NCI-H2196 (cell line): Measurements from ENCODE around the gene GUCY2D.
"Not testable (repeated sequence)": the region's sequence is repeated elsewhere in the genome, so short reads cannot be mapped to it uniquely, and the experiment has no call there.

Experiments used
- DNase-seq: peaks from one replicate; lab custom pipeline; 2025; ENCODE audit not compliant: unreplicated experiment; lab: John Stamatoyannopoulos, UW

The GUCY2D gene

DNA sequence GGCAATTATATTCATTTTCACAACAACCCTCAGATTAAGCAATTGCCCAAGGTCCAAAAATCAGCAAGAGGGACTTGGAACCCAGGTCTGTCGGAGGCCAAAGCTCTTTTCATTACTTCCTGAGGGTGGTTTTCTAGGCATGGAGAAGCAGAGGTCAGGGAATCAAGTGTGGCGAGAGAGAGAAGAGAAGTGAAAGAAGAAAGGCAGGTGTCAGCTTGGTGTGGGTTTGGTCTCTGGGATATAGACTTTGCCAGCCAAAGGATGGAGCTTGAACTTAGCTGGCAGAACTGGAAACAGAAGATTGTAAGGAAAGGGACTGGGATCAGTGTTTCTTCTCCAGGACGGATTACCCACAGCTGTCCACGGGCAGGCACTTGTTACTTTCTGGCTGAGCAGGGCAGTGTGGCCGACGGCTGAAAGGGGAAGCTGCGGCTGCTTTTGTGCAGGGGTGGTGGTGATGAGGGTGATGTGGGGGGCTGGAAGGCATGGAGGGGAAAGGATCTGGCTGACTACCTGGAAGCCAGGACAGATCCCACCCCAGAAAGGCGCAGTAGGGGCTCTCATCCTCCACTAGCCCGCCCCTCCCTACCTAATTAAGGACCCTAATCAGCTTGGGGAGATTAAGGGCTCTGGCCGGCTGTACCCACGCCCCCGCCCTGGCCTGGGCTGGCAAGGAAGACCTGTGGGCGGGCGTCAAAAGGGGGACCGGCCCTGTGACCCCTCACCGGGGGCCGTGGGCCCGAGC is at the start of gene GUCY2D:
TSS of gene GUCY2D (plus strand) at position 640 of the 745 bp plus-strand sequence. CDS start 433 bp downstream, outside the sequence.
- no peak for DNase-seq

DNA sequence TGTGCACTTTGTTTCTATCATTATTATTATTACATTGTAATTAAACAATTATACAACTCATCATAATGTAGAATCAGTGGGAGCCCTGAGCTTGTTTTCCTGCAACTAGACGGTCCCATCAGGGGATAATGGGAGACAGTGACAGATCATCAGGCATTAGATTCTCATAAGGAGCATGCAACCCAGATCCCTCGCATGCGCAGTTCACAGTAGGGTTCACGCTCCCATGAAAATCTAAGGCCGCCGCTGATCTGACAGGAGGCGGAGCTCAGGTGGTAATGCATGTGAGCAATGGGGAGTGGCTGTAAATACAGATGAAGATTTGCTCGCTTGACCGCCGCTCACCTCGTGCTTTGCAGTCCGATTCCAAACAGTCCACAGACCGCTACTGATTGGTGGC is 49.1 kb upstream of the GUCY2D start:
- not testable (repeated sequence) for DNase-seq

DNA sequence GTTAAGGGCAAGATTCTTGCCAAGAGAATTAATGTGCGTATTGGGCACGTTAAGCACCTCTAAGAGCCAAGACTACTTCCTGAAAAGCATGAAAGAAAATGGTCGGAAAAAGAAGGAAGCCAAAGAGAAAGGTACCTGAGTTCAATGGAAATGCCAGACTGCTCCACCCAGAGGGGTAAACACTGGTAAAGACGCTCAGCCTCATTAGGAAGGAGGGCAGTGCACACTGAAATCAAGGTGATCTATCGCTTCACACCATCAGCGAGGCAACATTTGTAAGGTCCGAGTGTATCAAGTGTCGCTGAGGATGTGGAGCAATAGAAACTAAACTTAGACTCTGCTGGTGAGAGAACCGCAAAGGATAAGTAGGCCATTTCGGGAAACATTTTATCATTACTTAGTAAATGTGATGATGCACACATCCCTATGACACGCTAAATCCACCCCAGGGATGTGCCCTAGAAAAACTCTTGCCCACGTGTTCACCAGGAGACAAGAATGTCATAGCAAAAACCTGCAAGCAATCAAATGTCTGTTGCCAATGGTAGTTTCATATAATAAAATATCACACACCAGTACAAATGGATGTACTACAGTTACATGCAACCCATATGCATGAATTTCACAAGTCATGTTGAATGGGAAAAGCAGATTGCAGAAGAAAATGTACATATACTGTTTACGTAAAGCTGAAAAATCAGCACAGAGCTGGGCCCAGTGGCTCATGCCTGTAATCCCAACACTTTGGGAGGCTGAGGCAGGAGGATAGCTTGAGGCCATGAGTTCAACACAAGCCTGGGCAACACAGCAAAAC is 46.8 kb upstream of the GUCY2D start:
- DNase-seq = no peak

DNA sequence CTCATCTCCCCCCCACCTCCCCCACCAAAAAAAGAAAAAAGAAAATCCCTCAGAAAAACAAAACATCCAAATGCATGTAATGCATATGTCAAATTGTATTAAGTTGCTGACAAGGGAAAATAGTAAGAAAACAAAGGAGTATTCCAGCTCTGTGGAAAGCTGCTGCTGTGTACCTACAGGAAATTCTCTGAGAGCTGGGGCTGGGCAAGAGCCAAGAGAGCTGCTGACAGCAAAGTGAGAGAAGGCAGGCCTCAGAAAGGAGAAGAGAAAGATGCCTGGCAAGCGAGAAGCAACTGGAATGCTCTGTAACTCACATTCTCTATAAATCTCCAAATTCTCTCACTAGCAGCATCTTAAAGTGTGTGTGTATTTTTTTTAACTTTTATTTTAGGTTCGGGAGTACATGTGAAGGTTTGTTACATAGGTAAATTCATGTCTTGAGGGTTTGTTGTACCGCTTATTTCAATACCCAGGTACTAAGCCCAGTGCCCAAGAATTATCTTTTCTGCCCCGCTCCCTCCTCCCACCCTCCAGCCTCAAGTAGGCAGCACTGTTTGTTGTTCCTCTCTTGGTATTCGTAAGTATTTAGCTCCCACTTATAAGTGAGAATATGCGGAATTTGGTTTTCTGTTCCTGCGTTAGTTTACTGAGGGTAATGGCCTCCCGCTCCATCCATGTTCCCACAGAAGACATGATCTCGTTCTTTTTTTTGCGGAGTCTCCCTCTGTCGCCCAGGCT is 46.0 kb upstream of the GUCY2D start:
- DNase-seq = no peak

DNA sequence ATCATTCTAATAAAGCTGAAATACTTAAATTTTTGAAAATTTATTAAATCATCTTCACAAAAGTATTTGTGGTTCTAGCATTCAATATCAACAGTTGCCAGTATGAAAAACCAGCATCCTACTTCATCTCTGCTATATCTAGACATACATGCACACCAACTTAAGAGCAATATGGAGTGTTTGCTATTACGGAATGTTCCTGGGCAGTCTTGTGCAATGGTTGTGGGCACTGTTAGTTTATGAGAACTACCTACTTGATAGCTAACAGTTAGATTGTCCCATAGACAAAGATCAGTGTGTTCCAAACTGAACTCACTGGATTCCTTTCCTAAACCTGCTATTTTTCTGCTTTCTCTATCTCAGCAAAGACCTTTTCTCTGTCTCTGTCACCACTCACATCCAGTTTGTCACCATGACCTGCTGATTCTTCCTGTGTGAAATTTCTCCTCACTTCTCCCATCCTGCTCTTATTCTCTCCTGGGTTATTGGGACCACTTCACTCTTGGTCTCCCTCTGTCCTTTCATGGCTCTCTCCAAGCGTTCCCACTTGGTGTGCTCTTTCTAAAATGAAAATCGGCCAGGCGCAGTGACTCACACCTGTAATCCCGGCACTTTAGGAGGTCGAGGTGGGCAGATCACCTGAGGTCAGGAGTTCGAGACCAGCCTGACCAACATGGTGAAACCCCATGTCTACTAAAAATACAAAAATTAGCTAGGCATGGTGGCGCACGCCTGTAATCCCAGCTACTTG is 42.7 kb upstream of the GUCY2D start:
- no peak for DNase-seq

DNA sequence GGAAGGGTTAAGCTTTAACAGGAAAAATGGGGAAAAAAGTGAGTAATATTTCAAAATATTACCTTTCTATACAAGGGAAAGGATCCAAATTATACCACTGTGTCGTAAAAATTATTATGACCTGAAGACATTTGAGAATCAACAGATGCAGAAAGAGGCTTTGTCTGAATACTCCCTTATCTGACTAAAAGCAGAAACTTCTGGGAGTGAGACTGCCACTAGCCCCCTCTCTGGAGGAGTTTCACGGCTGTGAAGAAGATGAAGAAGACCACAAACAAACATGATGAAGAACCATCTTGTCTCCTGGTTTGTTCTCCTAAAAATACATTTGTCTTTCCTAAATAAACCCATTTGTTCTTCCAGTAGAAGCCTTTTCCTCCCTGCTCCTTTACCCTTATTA is 41.0 kb upstream of the GUCY2D start:
- DNase-seq = no peak

DNA sequence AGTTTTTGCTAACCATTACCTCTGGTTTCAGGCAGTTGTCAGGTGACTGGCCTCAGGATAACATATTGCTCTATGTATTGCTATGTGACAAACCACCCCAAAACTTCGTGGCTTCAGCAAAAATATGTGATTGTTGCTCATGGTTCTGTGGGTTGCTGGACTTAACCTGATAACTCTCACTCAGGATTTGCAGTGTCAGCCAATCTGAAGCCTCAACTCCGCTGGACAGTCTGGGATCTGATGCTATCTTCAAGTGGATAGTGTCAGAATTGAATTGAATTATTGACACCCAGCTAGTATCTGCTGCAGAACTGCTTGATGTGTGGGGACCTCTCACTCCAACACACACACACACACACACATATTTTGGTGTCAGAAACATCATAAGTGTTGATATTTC is 34.7 kb upstream of the GUCY2D start:
- no peak for DNase-seq

DNA sequence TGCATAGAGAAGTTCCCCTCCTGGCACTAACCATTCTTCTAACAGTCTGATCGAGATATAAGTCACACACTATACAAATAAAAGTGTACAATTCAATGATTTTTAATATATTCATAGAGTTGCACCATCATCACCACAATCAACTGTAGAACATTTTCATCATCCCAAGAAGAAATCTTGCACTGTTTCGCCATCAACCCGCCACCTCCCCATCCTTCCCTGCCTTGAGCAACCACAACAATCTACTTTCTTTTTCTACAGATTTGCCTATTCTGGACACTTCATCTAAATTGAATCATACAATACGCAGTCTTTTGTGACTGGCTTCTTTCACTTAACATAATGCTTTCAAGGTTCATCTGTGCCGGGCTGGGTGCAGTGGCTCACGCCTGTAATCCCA is 33.0 kb upstream of the GUCY2D start:
- DNase-seq = no peak

DNA sequence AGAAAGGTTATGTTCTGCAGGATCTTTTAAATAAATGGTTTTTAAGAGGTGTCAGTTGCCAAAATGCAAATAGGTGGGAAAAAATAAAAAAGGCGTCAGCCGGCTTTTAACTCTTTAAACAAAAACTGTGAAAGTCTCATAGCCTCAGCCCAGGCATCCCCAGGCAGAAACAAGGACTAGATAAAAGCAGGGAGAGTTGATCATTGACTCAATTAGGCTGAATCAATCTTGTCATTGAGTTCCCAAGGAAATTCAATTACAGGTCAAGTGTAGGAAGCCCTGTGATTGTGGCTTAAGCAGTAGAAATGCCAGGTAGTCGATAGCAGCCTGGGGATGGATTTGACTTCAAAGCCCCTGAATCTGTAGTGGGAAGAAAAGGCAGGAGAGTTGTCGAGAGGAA is 30.8 kb upstream of the GUCY2D start:
- no peak for DNase-seq

DNA sequence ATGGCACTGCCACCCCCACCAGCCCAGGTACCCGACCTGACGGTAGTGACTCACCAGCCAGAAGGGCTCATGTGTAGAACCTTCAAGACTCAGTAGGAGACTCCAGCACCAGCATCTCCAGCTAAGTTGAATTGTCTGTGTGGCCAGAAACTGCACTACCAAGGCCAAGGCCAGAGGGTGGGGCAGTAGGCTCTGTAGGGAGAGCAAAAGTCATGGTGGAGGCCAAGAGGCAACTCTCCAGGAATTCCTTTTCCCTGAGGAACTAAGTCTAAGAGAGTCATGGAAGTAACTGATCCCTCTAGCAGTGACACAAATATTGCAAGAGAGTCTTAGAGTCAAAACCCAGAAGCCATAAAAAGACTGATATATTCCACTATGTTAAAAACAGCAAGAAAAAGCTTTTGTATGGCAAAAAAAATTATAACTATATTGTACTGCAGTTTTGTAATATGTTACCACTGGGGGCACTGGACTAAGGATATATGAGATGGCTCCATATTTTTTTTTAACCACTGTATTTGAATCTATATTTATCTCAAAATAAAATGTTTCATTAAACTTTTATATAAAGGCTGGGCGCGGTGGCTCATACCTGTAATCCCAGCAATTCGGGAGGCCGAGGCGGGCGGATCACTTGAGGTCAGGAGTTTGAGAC is 30.2 kb upstream of the GUCY2D start:
- DNase-seq = no peak

DNA sequence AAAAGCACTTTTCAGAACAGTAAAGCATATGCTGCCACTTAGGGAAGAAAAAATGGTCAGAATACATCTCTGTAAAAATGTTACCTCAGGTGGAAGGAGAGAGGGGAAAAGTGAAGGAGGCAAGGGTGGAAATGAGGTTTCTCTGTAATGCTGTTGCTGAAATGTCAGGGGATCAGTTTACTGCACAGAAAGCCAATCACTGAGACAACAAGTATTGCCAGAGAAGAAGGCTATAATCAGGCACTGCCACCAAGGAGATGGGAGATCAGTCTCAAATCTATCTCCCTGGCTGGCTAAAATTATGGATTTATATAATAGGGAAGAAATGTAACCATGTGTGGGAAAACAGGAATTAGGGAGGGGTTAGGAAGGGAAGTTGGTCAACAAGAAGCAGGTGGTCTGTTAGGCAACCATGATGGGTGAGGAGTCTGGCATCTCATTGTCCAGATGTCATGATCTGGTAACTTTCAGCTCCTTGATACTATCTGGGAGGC is 27.7 kb upstream of the GUCY2D start:
- no peak for DNase-seq

DNA sequence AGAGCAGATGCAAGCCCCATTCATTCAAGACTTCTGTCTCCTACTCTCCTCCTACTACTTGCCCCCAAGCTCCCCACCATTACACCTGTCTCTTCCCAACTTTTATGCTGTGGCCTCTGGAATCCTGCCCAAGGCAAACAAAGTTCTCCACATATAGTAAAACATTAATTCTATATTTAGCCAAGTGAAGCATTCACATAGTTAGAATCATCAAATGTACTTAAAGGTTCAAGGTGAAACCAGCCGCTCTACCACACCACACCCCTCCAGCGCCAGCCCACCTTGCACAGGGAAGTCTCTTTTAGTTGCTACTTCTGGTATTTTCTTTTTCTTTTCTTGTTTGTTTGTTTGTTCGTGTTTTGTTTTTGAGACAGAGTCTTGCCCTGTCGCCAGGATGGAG is 25.4 kb upstream of the GUCY2D start:
- no peak for DNase-seq

DNA sequence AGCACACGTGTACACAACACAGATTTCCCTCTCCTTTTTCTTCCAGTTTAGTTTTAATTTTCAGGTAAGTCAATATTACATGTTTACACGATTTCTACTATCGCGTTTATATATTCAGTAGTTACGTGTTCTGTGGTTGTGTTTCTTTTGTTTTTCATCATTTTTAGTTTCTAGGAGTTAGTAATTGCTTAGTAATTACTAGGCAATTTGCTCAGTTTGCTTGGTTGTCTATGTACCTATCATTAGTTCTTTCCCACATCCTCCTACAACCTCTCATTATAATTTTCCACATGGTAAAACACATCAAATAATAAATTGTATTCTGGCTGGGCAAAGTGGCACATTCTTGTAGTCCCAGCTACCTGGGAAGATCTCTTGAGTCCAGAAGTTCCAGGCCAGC is 24.6 kb upstream of the GUCY2D start:
- DNase-seq = no peak

DNA sequence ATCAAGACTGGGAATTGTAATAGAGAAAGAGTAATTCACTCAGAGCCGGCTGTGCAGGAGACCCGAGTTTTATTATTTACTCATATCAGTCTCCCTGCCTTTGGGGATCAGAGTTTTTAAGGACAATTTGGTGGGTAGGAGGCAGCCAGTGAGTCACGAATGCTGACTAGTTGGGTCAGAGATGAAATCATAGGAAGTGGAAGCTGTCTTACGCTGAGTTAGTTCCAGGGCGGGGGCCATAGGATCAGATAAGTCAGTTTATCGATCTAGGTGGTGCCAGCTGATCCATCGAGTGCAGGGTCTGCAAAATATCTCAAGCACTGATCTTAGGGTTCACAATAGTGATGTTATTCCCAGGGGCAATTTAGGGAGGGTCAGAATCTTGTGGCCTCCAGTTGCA is 20.2 kb upstream of the GUCY2D start:
- no peak for DNase-seq

DNA sequence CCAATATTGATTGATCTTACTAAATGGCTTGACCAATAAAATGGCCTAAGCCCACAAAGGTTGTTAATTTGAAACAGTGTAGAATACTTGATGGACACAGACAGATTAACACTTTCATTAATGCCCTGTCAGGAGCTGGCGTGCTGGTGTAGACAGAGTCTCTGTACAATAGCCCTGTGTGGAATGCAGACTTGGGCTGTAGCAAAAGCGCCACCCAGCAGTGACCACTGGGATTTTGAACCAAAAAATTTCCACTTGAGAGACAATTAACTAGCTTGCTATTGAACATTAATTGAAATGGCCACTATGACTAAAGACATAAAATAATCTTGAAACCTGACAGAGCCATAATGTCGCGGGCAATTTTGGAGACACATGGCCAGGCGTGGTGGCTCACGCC is 19.7 kb upstream of the GUCY2D start:
- DNase-seq = no peak

DNA sequence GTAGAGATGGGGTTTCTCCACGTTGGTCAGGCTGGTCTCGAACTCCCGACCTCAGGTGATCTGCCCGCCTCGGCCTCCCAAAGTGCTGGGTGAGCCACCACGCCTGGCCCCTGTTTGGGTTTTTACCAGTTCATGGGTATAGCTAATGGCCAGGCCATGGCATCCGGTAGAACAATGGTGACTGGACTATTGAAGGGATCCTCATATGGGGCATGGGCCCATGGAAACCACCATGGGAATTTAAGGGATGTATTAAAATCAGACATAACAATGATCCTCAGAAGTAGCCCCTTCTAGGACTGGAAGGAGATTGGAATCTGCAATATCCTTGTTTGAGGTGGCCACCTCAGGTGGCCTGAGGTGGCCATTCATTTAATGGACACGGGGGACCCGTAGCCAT is 17.5 kb upstream of the GUCY2D start:
- DNase-seq = no peak

DNA sequence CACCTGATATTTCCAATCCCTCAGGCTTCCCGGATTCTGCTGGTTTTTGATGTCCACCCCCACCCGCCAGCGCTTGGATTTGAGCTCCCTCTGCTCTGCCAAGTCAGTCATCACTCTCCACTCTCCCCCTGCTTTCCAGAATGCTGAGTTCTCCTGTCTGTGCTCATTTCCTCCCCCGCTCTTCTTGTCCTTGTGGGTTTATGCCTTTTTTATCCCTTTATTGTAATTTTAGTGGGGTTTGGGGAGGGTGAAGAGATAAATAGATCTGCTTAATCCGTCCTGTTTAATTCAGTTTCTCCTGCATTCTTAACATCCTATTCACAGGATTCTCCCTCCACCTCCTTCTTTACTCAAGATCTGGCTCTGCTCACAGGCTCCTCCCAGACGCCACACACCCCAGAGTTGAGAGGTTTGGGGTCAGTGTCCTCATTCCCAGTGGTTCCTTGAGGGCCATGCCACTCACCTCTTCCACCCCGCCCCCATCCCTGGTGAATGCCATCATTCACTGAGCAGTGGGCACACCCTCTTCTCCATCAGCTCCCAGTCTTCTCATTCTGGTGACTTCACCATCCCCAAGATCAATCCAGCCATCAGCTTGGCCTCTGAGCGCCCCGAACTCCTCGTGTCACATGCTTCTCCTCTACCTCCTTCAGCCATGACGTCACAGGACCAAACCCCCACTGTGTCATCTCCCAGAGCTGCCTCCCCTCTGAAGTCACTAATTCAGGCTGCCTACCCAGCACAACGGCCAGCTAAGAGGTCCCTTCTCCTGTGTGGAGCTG is 15.1 kb upstream of the GUCY2D start:
- DNase-seq = no peak

DNA sequence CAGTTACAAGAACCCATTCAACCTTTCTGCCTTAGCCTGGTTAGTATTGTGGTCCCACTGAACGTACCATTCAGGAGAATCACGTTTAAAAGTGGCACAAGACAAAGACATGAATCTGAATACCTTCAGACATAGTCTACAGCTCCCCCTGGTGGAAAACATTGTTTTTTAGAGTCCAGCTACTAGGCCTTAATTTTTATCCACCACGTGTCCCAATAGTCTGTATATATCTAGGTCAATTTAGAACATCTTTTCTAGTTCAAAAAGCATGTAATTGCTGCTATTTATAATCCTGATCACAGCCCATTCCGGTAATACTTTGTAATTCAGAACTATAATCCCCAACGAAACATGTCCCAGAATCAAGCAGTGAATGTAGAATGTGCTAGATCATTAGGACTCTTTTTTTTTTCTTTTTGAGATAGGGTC is 13.7 kb upstream of the GUCY2D start:
- DNase-seq = peak; percentile 75

DNA sequence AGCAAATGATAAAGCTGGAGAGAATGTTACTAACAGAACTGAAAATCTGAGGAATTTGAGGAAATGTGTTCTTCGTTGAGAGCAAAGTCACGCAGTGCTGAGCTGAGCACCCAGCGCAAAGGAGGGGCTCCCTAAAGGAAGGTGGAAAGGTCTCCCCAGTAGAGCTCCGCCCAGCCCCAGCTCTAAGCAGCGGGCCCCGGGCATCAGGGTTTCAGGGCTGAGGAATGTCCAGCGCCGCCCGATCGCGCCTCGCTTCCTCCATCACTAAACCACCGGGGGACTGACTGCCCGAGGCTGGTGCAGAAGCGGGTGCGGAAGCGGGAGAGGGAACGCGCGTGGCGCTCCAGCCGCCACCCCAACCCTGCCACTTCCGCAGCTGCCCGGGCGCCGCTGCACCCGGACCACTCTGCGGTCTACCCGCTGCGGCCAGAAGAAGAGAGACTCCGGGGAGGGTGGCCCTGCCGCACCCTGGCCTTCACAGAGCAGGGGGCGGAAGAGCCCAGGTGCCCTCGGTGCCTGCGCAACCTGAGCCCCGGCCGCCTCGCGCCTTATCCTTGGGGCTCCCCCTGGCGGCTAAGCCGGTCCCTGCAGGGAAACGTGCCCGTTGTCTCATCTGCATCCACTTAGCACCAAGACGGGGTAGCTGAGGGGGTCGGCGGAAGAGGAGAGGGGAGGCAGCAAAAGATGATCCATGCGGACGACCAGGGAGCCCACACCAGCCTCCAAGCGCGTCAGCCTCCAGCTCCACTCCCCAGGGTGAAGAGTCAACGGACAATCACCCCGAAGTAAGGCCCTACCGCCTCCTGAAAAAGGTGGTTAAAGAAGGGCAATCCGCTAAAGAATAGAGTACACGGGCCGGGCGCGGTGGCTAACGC is 12.4 kb upstream of the GUCY2D start:
- peak; percentile 69 for DNase-seq
